Esophagus muscularis mucosa (tissue), 4 donors: Measurements from ENCODE around the gene OAS1.

Experiments used
- CTCF ChIP-seq, 3 experiments: fragments of 200-600 bp in 2 of 3; fragments of 450-650 bp in 1 of 3; sonication (generic) in 2 of 3; IDR thresholded peaks; one replicate each; pipeline ENCODE4 v1.5.1; 2017 to 2019; ENCODE audit warnings: antibody characterized with exemption in 3 of 3, mild to moderate bottlenecking in 2 of 3, moderate library complexity in 1 of 3
- EP300 ChIP-seq: sonication (generic); formaldehyde crosslinking; IDR thresholded peaks from one replicate; pipeline ENCODE4 v1.6.1; 2017; ENCODE audit warnings: antibody characterized with exemption
- POLR2A ChIP-seq: fragments of 450-650 bp; IDR thresholded peaks from one replicate; pipeline ENCODE4 v1.6.1; 2017; ENCODE audit warnings: antibody characterized with exemption, moderate library complexity, mild to moderate bottlenecking, low read depth
- POLR2AphosphoS5 ChIP-seq, 2 donors: sonication (generic); formaldehyde crosslinking; IDR thresholded peaks; one replicate each; pipeline ENCODE4 v1.6.1; 2017; ENCODE audit warnings: antibody characterized with exemption in 2 of 2

- TF ChIP-seq CTCF (IDR thresholded peaks at IDR 0.05), result no peak
- no peak for TF ChIP-seq POLR2AphosphoS5 (IDR thresholded peaks at IDR 0.05)
- TF ChIP-seq POLR2A, result no peak
- TF ChIP-seq EP300, result no peak
Observed at GRCh38 chr12:112904571-112904970, 2.2 kb upstream of the OAS1 start.
